ENCODE results near the gene FUZ. TPM values are rescaled to one million over a fixed set of nuclear protein-coding genes. Genes with fewer than 3 reads are reported as not detected.

FUZ gene
- total RNA-seq, 1 experiment from 2014 or later, result 1.1 TPM

- Histone ChIP-seq H2AFZ (ENCODE audit: low read depth, low read length, poor library complexity, severe bottlenecking) (no peak overlapping the region), H3K4me2 (ENCODE audit: low read length) (peak overlapping the region; percentile 85), H3K27me3 (ENCODE audit: insufficient read depth, low read length) (no peaks in the 10 kb centered on the region), H3K36me3 (ENCODE audit: control insufficient read depth in 1 of 2, insufficient read depth in 2 of 2, low read length in 2 of 2) (peaks cover 5 to 15% of the 10 kb centered on the region in 2 experiments; a peak in 2 of 4 replicates), H3K9me2 (ENCODE audit: insufficient read depth) (no peaks in the 10 kb centered on the region), H3K4me3 (replicated peaks in 1 of 2; ENCODE audit: low read depth in 1 of 2, low read length in 2 of 2) (peak overlapping the region; percentile 95 to 99), H3K9me3 (ENCODE audit: control insufficient read depth in 1 of 2, insufficient read depth in 1 of 2, low read depth in 1 of 2, low read length in 2 of 2) (no peaks in the 10 kb centered on the region), H3K4me1 (ENCODE audit: control insufficient read depth in 1 of 2, insufficient read depth in 2 of 2, low read length in 2 of 2) (peaks cover 18 to 29% of the 10 kb centered on the region in 2 experiments), H3K27ac (ENCODE audit: low read depth, low read length) (peak overlapping the region; percentile 83), H3K9ac (ENCODE audit: low read length) (peak overlapping the region; percentile 99), H4K20me1 (ENCODE audit: insufficient read depth) (no peaks in the 10 kb centered on the region), H3K79me2 (ENCODE audit: insufficient read depth, low read length) (peaks cover 41% of the 10 kb centered on the region)
- BruUV-seq (replicated peaks), result TSS peak; percentile 50
- intact Hi-C loops (cut with micrococcal nuclease), result no loop called here
- ATAC-seq (peak; percentile 1; the same call in 1 of the 2 replicates), DNase-seq (ENCODE audit: low read depth, low spot score) (no peak)
- ChIA-PET POLR2A (interaction anchor here (0.6 kb wide), 1 partner anchor 178 kb away, joined by 4 read pairs; the partner anchor contains the start of gene RRAS), RAD21 (ENCODE audit: low non-redundant PET in 1 of 2, low total read pairs in 2 of 2, uncharacterized antibody in 2 of 2, unreplicated experiment in 2 of 2) (no interaction called here), CTCF (no interaction called here)
- TF ChIP-seq ZFX (IDR thresholded peaks at IDR 0.05) (peak; percentile 36; the same call in 1 of the 2 replicates), EGR1 (IDR thresholded peaks at IDR 0.05; ENCODE audit: low read depth) (no peak)
Measured at GRCh38 chr19:49818649-49819370, 5.7 kb upstream of the FUZ start.

GRCh38 chr19:49817964-49818648 is 5.0 kb upstream of the FUZ start, which contains the start of gene MED25:
Gene MED25 (plus strand): TSS chr19:49818289. CDS start chr19:49818342, 53 bp downstream.
- H3K36me3 ChIP-seq (ENCODE audit: control insufficient read depth in 1 of 2, insufficient read depth in 2 of 2, low read length in 2 of 2), result peaks cover under 1 to 10% of the 10 kb centered on the region in 2 experiments; a peak in 1 of 4 replicates
- H2AFZ ChIP-seq (ENCODE audit: low read depth, low read length, poor library complexity, severe bottlenecking), result peak within 1 kb of the TSS; percentile 81
- peak; percentile 79 for DNase-seq (ENCODE audit: low read depth, low spot score)
- peak within 1 kb of the TSS; percentile 85 for H3K4me2 ChIP-seq (ENCODE audit: low read length)
- H3K27me3 ChIP-seq (ENCODE audit: insufficient read depth, low read length), result no peaks in the 10 kb centered on the region
- peak; percentile 90 for TF ChIP-seq EGR1 (IDR thresholded peaks at IDR 0.05; ENCODE audit: low read depth)
- TF ChIP-seq ELF1 (IDR thresholded peaks at IDR 0.05; ENCODE audit: borderline replicate concordance, low read depth), result no peak
- peak; percentile 83 for TF ChIP-seq POLR2A (IDR thresholded peaks at IDR 0.05; ENCODE audit: borderline replicate concordance, extremely low read depth, insufficient read depth, insufficient read length)
- TF ChIP-seq YY1 (IDR thresholded peaks at IDR 0.05; ENCODE audit: extremely low read depth, insufficient replicate concordance, low read depth, low read length), result peak; percentile 100
- no peak for TF ChIP-seq EZH2phosphoT487 (IDR thresholded peaks at IDR 0.05; ENCODE audit: borderline replicate concordance)
- TF ChIP-seq ZBTB33 (IDR thresholded peaks at IDR 0.05; ENCODE audit: extremely low read depth, insufficient replicate concordance, low read length), result no peak
- no peak for TF ChIP-seq SP1 (IDR thresholded peaks at IDR 0.05; ENCODE audit: low read depth)
- peak; percentile 91 for TF ChIP-seq POLR2AphosphoS5 (IDR thresholded peaks at IDR 0.05; ENCODE audit: low read depth, low read length)
- TF ChIP-seq ZFX (IDR thresholded peaks at IDR 0.05), result peak; percentile 69; the same call in 1 of the 2 replicates
- ChIA-PET RAD21 (ENCODE audit: low non-redundant PET in 1 of 2, low total read pairs in 2 of 2, uncharacterized antibody in 2 of 2, unreplicated experiment in 2 of 2) (no interaction called here), POLR2A (interaction anchor here (0.8 to 1.0 kb wide), 3 partner anchors 32 to 142 kb away, joined by 3 to 4 read pairs (median 3); partner anchors contain the start of gene PTOV1), CTCF (interaction anchor here (0.6 to 0.7 kb wide), 2 partner anchors 13 to 47 kb away, joined by 3 read pairs; no protein-coding TSS in a partner anchor)
- H3K9me2 ChIP-seq (ENCODE audit: insufficient read depth), result no peaks in the 10 kb centered on the region
- intact Hi-C loops (cut with micrococcal nuclease), result no loop called here
- H3K4me3 ChIP-seq (replicated peaks in 1 of 2; ENCODE audit: low read depth in 1 of 2, low read length in 2 of 2), result peak within 1 kb of the TSS; percentile 95 to 99
- H3K79me2 ChIP-seq (ENCODE audit: insufficient read depth, low read length), result peaks cover 34% of the 10 kb centered on the region
- no TSS peak for BruUV-seq (replicated peaks)
- peak; percentile 83 for ATAC-seq
- peak within 1 kb of the TSS; percentile 83 for H3K27ac ChIP-seq (ENCODE audit: low read depth, low read length)
- peaks cover 20 to 34% of the 10 kb centered on the region in 2 experiments for H3K4me1 ChIP-seq (ENCODE audit: control insufficient read depth in 1 of 2, insufficient read depth in 2 of 2, low read length in 2 of 2)
- H3K9ac ChIP-seq (ENCODE audit: low read length), result peak within 1 kb of the TSS; percentile 99
- no peaks in the 10 kb centered on the region for H4K20me1 ChIP-seq (ENCODE audit: insufficient read depth)
- no peaks in the 10 kb centered on the region for H3K9me3 ChIP-seq (ENCODE audit: control insufficient read depth in 1 of 2, insufficient read depth in 1 of 2, low read depth in 1 of 2, low read length in 2 of 2)

Measured in HCT116 (cell line).